Thoracic aorta (tissue), 2 donors: Measurements from ENCODE around the gene TMEM236. TPM values are rescaled to one million over a fixed set of nuclear protein-coding genes. Genes with fewer than 3 reads are reported as not detected.
A peak's percentile ranks its signal among the peaks of the same experiment; 100 is the strongest.

Experiments used
- ATAC-seq: fragments of 150-250 bp; one replicate; pipeline ENCODE4 v1.8.0; 2017; ENCODE audit warnings: low read depth; ENCODE audit not compliant: insufficient number of reproducible peaks, low FRiP score
- DNase-seq: peaks from one replicate; pipeline ENCODE4 v3.0.0-alpha.2; 2020; ENCODE audit warnings: low spot score
- H3K27ac ChIP-seq, 2 donors: fragments of 200-600 bp; sonication (generic); 1 replicate in 1 of 2; 2 replicates in 1 of 2; pipeline ENCODE4 v1.5.1; 2016; ENCODE audit warnings: mild to moderate bottlenecking in 2 of 2, moderate library complexity in 2 of 2
- H3K27me3 ChIP-seq: fragments of 200-600 bp; sonication (generic); replicated peaks from 2 replicates; pipeline ENCODE4 v1.6.0; 2016; ENCODE audit warnings: mild to moderate bottlenecking; ENCODE audit not compliant: insufficient read depth
- H3K36me3 ChIP-seq: fragments of 200-600 bp; sonication (generic); one replicate; pipeline ENCODE4 v1.5.1; 2016
- H3K4me1 ChIP-seq, 2 donors: fragments of 200-600 bp; sonication (generic); 1 replicate in 1 of 2; 2 replicates in 1 of 2; pipeline versions ENCODE4 v1.5.1 to v1.6.0; 2016; ENCODE audit warnings: low read depth in 2 of 2, mild to moderate bottlenecking in 1 of 2; ENCODE audit not compliant: control insufficient read depth in 1 of 2
- H3K4me3 ChIP-seq: fragments of 200-600 bp; sonication (generic); 2 replicates; pipeline ENCODE4 v1.5.1; 2016; ENCODE audit warnings: mild to moderate bottlenecking
- H3K9me3 ChIP-seq: fragments of 200-600 bp; sonication (generic); 2 replicates; pipeline ENCODE4 v1.5.1; 2016
- CTCF ChIP-seq: fragments of 200-600 bp; sonication (generic); IDR thresholded peaks from one replicate; pipeline ENCODE4 v1.5.1; 2019; ENCODE audit warnings: antibody characterized with exemption
- total RNA-seq, 2 donors: library from RNA; depleted of rRNA; stranded (reverse); fragments of >200 nt; gene quantifications; one replicate each; pipeline versions ENCODE4 v1.1.0 to v1.2.3, GENCODE V29; 2016

Gene TMEM236
- total RNA-seq, 2 donors from 2014 or later, result 1.1 to 2.0 TPM

GRCh38 chr10:17725703-17726102 is 26.3 kb upstream of the TMEM236 start:
- no peak overlapping the region for H3K4me3 ChIP-seq
- H3K4me1 ChIP-seq, result peaks cover 0 to 8% of the 10 kb centered on the region in 2 donors
- H3K27me3 ChIP-seq, result no peaks in the 10 kb centered on the region
- peaks cover 7% of the 10 kb centered on the region for H3K36me3 ChIP-seq
- H3K27ac ChIP-seq, result no peak overlapping the region
- no peak for TF ChIP-seq CTCF
- ATAC-seq (no peak), DNase-seq (no peak)
- H3K9me3 ChIP-seq, result no peaks in the 10 kb centered on the region

- no peaks in the 10 kb centered on the region for H3K9me3 ChIP-seq
Observed at GRCh38 chr10:17729630-17730029, 22.4 kb upstream of the TMEM236 start.

GRCh38 chr10:17730667-17731066 is 21.3 kb upstream of the TMEM236 start:
- ATAC-seq, result peak; percentile 38
- Histone ChIP-seq H3K27me3 (no peaks in the 10 kb centered on the region), H3K36me3 (no peaks in the 10 kb centered on the region), H3K9me3 (no peaks in the 10 kb centered on the region), H3K4me1 (peaks cover 12 to 31% of the 10 kb centered on the region in 2 donors), H3K27ac (peak overlapping the region in 1 of 2 donors; percentile 28), H3K4me3 (no peak overlapping the region)
- no peak for TF ChIP-seq CTCF
- DNase-seq, result peak; percentile 44

More at GRCh38 chr10:17729630-17730029, 22.4 kb upstream of the TMEM236 start:
- TF ChIP-seq CTCF, result no peak
- Histone ChIP-seq H3K4me1 (peaks cover 5 to 21% of the 10 kb centered on the region in 2 donors), H3K27ac (no peak overlapping the region), H3K36me3 (no peaks in the 10 kb centered on the region), H3K27me3 (no peaks in the 10 kb centered on the region), H3K4me3 (no peak overlapping the region)
- DNase-seq, result no peak
- no peak for ATAC-seq

- Histone ChIP-seq H3K9me3 (no peaks in the 10 kb centered on the region), H3K4me1 (peaks cover 13 to 33% of the 10 kb centered on the region in 2 donors), H3K36me3 (no peaks in the 10 kb centered on the region), H3K27ac (peak overlapping the region in 1 of 2 donors; percentile 28), H3K4me3 (no peak overlapping the region), H3K27me3 (no peaks in the 10 kb centered on the region)
- no peak for TF ChIP-seq CTCF
- DNase-seq, result no peak
- ATAC-seq, result no peak
Observed at GRCh38 chr10:17731331-17732020, 20.5 kb upstream of the TMEM236 start.

GRCh38 chr10:17733620-17734019 is 18.4 kb upstream of the TMEM236 start:
- no peak for TF ChIP-seq CTCF

More at GRCh38 chr10:17733620-17734019, 18.4 kb upstream of the TMEM236 start:
- Histone ChIP-seq H3K9me3 (no peaks in the 10 kb centered on the region), H3K36me3 (no peaks in the 10 kb centered on the region), H3K27ac (no peak overlapping the region), H3K4me1 (peaks cover 13 to 39% of the 10 kb centered on the region in 2 donors), H3K27me3 (no peaks in the 10 kb centered on the region), H3K4me3 (no peak overlapping the region)
- ATAC-seq (no peak), DNase-seq (no peak)
